Mucosa of stomach (tissue), 1 donor: ENCODE measurements around the gene SEPTIN2.

Source experiments
- H3K27me3 ChIP-seq: one replicate; pipeline ENCODE4 v1.7.0; 2013; ENCODE audit warnings: mild to moderate bottlenecking, low read length; ENCODE audit not compliant: control insufficient read depth, insufficient read depth
- H3K36me3 ChIP-seq: one replicate; pipeline ENCODE4 v1.7.0; 2013; ENCODE audit warnings: low read length; ENCODE audit not compliant: control insufficient read depth, insufficient read depth
- H3K4me1 ChIP-seq: one replicate; pipeline ENCODE4 v1.7.0; 2013; ENCODE audit warnings: mild to moderate bottlenecking, low read length; ENCODE audit not compliant: control insufficient read depth, insufficient read depth
- H3K4me3 ChIP-seq: one replicate; pipeline ENCODE4 v1.7.0; 2013; ENCODE audit warnings: low read length
- H3K9ac ChIP-seq: one replicate; pipeline ENCODE4 v1.7.0; 2013; ENCODE audit warnings: mild to moderate bottlenecking, low read length, moderate library complexity
- H3K9me3 ChIP-seq: one replicate; pipeline ENCODE4 v1.7.0; 2013; ENCODE audit warnings: mild to moderate bottlenecking, low read length, moderate library complexity; ENCODE audit not compliant: control insufficient read depth
- donor health status: Pancreatic carcinoma.

SEPTIN2 gene

GRCh38 chr2:241321033-241321432 is 5.3 kb downstream of the SEPTIN2 start:
- no peaks in the 10 kb centered on the region for H3K36me3 ChIP-seq
- peaks cover 36% of the 10 kb centered on the region for H3K4me1 ChIP-seq
- no peak overlapping the region for H3K4me3 ChIP-seq
- no peaks in the 10 kb centered on the region for H3K9me3 ChIP-seq
- H3K27me3 ChIP-seq = no peaks in the 10 kb centered on the region
- no peak overlapping the region for H3K9ac ChIP-seq

DNA sequence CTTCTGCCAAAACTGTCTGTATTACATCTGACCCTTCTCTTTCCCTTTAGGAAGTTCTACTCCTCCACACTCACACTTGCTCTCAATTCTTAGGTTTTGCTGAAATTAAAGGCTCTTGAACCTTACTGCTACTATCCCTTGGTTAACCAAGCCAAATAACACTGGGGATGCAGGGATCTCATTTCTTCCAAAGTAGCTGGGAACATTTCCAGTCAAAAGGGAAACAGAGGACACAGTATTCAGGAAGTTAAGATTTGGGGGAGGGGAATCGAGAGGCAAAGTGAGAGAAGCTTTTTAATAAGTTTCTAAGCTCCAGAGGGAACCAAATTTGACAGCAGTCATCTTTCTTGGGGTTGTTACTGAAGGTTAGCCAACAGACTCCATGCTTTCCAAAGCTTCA is 6.2 kb downstream of the SEPTIN2 start:
- H3K4me1 ChIP-seq = peaks cover 33% of the 10 kb centered on the region
- no peak overlapping the region for H3K4me3 ChIP-seq
- no peaks in the 10 kb centered on the region for H3K9me3 ChIP-seq

DNA sequence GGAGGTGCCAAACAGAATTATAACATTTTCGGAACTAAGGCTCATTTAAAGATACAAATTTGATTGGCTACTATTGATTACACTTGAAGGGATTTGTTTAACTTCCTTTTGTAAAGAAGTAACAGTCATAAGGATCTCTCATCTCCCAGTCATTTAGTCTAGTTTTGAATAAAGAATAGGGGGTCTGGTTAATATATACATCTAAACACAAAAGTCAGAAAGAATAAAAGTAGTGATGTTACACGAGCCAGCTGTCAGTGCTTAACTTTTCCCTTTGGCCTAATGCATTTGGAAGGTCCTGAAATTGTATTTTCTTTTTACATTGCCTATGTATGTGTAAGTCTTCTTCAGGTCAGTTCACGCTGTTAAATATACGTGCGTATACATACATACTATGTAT is 8.1 kb downstream of the SEPTIN2 start:
- H3K36me3 ChIP-seq = no peaks in the 10 kb centered on the region
- H3K4me1 ChIP-seq = peaks cover 17% of the 10 kb centered on the region
- no peaks in the 10 kb centered on the region for H3K27me3 ChIP-seq
- H3K4me3 ChIP-seq = no peak overlapping the region
- H3K9me3 ChIP-seq = no peaks in the 10 kb centered on the region
- H3K9ac ChIP-seq = no peak overlapping the region

More for the DNA sequence above, 6.2 kb downstream of the SEPTIN2 start:
- no peaks in the 10 kb centered on the region for H3K36me3 ChIP-seq
- no peak overlapping the region for H3K9ac ChIP-seq
- H3K27me3 ChIP-seq = no peaks in the 10 kb centered on the region

DNA sequence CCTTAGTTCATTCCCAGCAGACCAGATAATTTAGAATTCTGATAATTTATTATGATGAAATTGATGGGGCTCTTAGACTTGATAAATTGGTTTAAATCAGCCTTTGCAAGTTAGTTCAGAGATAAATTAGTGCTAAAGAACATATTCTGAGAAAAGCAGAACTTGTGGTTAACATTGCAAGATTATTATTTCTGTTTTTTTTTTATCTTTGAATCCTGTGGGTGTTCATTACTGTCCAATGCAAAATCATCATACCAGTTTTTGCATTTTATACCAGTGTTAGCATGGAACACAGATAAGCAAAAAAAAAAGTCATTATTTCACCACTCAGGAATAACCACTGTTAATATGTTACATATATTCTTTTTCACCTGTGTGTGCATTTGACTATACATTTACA is 9.1 kb downstream of the SEPTIN2 start:
- Histone ChIP-seq H3K9me3 (no peaks in the 10 kb centered on the region), H3K4me1 (peaks cover 13% of the 10 kb centered on the region), H3K4me3 (no peak overlapping the region), H3K36me3 (no peaks in the 10 kb centered on the region), H3K9ac (no peak overlapping the region), H3K27me3 (no peaks in the 10 kb centered on the region)

GRCh38 chr2:241325257-241325656 is 9.5 kb downstream of the SEPTIN2 start:
- Histone ChIP-seq H3K9ac (no peak overlapping the region), H3K4me1 (peaks cover 12% of the 10 kb centered on the region), H3K27me3 (no peaks in the 10 kb centered on the region), H3K4me3 (no peak overlapping the region), H3K36me3 (no peaks in the 10 kb centered on the region), H3K9me3 (no peaks in the 10 kb centered on the region)

DNA sequence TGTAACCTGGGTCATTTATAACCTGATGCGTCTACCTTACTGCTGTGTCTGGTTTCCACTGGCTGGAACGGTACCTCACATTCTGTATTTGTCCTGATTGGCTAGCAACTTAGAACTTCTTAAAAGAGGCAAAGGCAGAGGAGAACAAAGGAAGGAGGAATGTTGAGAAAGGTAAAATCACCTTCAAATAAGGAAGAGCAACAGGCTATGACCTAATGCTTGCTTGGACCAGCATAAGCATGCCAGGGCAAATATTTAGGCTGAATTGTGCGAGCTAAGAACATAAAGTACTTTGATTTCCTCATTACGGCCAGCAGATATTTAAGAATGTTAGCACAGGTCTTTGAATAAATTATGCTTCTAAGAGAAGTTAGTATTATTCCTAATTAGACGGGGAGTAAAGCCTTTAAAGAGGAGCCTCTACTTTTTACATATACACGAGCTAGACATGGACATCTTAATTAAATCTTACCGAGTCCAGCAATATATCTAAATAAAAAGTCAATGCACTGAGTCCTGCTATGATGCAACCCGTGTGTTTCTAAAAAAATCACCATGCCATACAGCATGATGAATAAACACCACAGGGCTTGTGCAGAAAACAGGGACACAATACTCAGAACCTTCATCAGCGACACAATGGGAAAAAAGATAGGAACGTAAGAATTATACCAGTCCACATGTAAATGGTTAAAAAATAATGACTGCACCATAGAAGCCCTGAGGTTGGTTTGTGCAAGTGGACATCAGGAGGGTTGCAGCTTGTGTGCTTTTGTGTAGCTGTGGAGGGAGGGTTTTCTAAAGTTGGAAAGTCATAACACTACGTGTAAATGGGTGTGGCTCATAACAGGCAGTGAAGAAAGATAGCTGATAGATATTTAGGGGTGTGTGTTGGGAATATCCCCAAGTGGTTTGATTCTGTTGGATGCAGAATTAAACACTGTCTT is 14.2 kb downstream of the SEPTIN2 start:
- H3K4me3 ChIP-seq = no peak overlapping the region
- H3K36me3 ChIP-seq = no peaks in the 10 kb centered on the region
- H3K9ac ChIP-seq = no peak overlapping the region
- H3K9me3 ChIP-seq = no peaks in the 10 kb centered on the region
- no peaks in the 10 kb centered on the region for H3K27me3 ChIP-seq
- peaks cover 5% of the 10 kb centered on the region for H3K4me1 ChIP-seq

DNA sequence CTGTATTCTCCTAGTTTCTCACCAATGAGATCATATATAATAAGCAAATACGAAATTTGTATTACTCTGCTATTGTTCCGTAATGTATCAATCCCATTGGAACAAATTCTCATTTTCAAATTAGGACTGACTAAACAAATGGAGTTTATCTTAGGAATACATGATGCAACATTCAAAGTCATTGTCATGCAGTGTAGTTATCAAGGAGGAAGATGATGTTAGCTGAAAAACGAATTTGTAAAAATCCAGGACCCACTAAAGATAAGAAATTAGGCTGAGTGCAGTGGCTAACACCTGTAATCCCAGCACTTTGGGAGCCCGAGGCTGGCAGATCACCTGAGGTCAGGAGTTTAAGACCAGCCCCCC is 14.9 kb downstream of the SEPTIN2 start:
- H3K27me3 ChIP-seq = no peaks in the 10 kb centered on the region
- peaks cover 5% of the 10 kb centered on the region for H3K4me1 ChIP-seq
- H3K36me3 ChIP-seq = no peaks in the 10 kb centered on the region
- H3K9ac ChIP-seq = no peak overlapping the region
- no peaks in the 10 kb centered on the region for H3K9me3 ChIP-seq
- no peak overlapping the region for H3K4me3 ChIP-seq

- Histone ChIP-seq H3K9me3 (no peaks in the 10 kb centered on the region), H3K4me1 (peaks cover 5% of the 10 kb centered on the region), H3K4me3 (no peak overlapping the region), H3K36me3 (no peaks in the 10 kb centered on the region), H3K27me3 (no peaks in the 10 kb centered on the region), H3K9ac (no peak overlapping the region)
Observed at GRCh38 chr2:241334813-241335212, 19.1 kb downstream of the SEPTIN2 start.

GRCh38 chr2:241339839-241340630 is 24.3 kb downstream of the SEPTIN2 start:
- Histone ChIP-seq H3K27me3 (no peaks in the 10 kb centered on the region), H3K9ac (no peak overlapping the region), H3K36me3 (peaks cover 8% of the 10 kb centered on the region), H3K4me3 (no peak overlapping the region), H3K4me1 (peaks cover 6% of the 10 kb centered on the region), H3K9me3 (no peaks in the 10 kb centered on the region)

GRCh38 chr2:241340631-241341163 is 25.0 kb downstream of the SEPTIN2 start:
- Histone ChIP-seq H3K27me3 (no peaks in the 10 kb centered on the region), H3K9me3 (no peaks in the 10 kb centered on the region), H3K4me1 (peaks cover 6% of the 10 kb centered on the region), H3K4me3 (no peak overlapping the region), H3K9ac (no peak overlapping the region), H3K36me3 (peaks cover 8% of the 10 kb centered on the region)

GRCh38 chr2:241344925-241345651 is 29.4 kb downstream of the SEPTIN2 start:
- Histone ChIP-seq H3K9me3 (no peaks in the 10 kb centered on the region), H3K4me3 (no peak overlapping the region), H3K4me1 (peaks cover 6% of the 10 kb centered on the region), H3K36me3 (peaks cover 8% of the 10 kb centered on the region), H3K27me3 (no peaks in the 10 kb centered on the region), H3K9ac (no peak overlapping the region)
